Prostate gland (tissue), 2 donors: ENCODE data around the gene CDC42BPA.

Experiments used
- CTCF ChIP-seq, 4 experiments: fragments of 200-600 bp in 2 of 4; fragments of 450-650 bp in 2 of 4; sonication (generic) in 2 of 4; IDR thresholded peaks; 1 replicate in 3 of 4; 2 replicates in 1 of 4; pipeline ENCODE4 v1.5.1; 2016 to 2019; ENCODE audit warnings: antibody characterized with exemption in 4 of 4, mild to moderate bottlenecking in 2 of 4, moderate library complexity in 2 of 4
- POLR2A ChIP-seq: fragments of 450-650 bp; IDR thresholded peaks from one replicate; pipeline ENCODE4 v1.6.1; 2016; ENCODE audit warnings: antibody characterized with exemption, mild to moderate bottlenecking
- POLR2AphosphoS5 ChIP-seq: sonication (generic); formaldehyde crosslinking; IDR thresholded peaks from one replicate; pipeline ENCODE4 v1.6.1; 2017; ENCODE audit warnings: antibody characterized with exemption

- TF ChIP-seq POLR2A (no peak), CTCF (IDR thresholded peaks at IDR 0.05) (no peak), POLR2AphosphoS5 (no peak)
Observed at GRCh38 chr1:227323967-227324268, 5.6 kb upstream of the CDC42BPA start.
